ENCODE data around the gene GAPDHS.

- TF ChIP-seq FOS (IDR thresholded peaks at IDR 0.05; ENCODE audit: low read depth, low read length) (no peak), CTCF (conservative IDR thresholded peaks at IDR 0.05; ENCODE audit: low read depth, low read length) (no peak), CEBPB (IDR thresholded peaks at IDR 0.05; ENCODE audit: low read depth, low read length) (no peak), MAFK (IDR thresholded peaks at IDR 0.05; ENCODE audit: low read depth, low read length) (no peak), RFX5 (IDR thresholded peaks at IDR 0.05; ENCODE audit: low read depth, low read length) (no peak), USF2 (IDR thresholded peaks at IDR 0.05; ENCODE audit: low read depth, low read length) (no peak), POLR2A (IDR thresholded peaks at IDR 0.05; ENCODE audit: low read depth, low read length) (no peak), NFE2L2 (IDR thresholded peaks at IDR 0.05; ENCODE audit: low read depth, low read length) (no peak), MAZ (IDR thresholded peaks at IDR 0.05; ENCODE audit: borderline replicate concordance, low read depth, low read length) (no peak), BHLHE40 (IDR thresholded peaks at IDR 0.05; ENCODE audit: low read depth, low read length) (no peak), ELK1 (IDR thresholded peaks at IDR 0.05; ENCODE audit: borderline replicate concordance, low read depth, low read length) (no peak), CHD1 (IDR thresholded peaks at IDR 0.05; ENCODE audit: low read depth, low read length) (no peak), RAD21 (IDR thresholded peaks at IDR 0.05; ENCODE audit: low read length) (no peak), RCOR1 (IDR thresholded peaks at IDR 0.05; ENCODE audit: insufficient replicate concordance, low read length) (no peak)
Measured at GRCh38 chr19:35578707-35579106, 45.5 kb downstream of the GAPDHS start.
